Measurements from ENCODE around the gene DEFB110. TPM values are rescaled to one million over a fixed set of nuclear protein-coding genes. Genes with fewer than 3 reads are reported as not detected.

The DEFB110 gene
- total RNA-seq, 1 donor from 2014 or later, result not detected

DNA sequence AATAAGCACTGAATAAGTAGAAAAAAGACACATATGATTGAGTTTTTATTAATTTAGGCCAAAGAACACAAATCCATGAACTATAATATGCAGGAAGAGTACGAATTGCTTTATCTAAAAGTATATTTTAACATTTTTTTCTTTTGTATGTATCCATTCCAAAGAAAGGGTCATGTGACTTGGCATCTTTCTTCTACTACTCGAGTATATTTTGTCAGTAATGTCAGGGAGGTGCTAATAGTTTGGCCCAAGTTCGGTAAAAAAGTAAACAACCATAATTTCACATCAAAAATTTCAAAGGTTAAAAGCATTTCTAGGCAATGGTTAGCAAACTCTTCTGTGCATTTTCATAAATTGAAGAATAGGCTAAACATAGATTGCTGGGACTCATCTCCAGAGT is 18.7 kb downstream of the DEFB110 start:
- Mint-ChIP-seq H3K9me3 (ENCODE audit: unreplicated experiment) (no peaks in the 10 kb centered on the region), H3K27me3 (ENCODE audit: unreplicated experiment) (no peaks in the 10 kb centered on the region), H3K27ac (ENCODE audit: unreplicated experiment) (no peak overlapping the region), H3K4me1 (ENCODE audit: low read depth, unreplicated experiment) (peaks cover 2% of the 10 kb centered on the region), H3K4me3 (ENCODE audit: unreplicated experiment) (no peak overlapping the region), H3K36me3 (ENCODE audit: unreplicated experiment) (no peaks in the 10 kb centered on the region)
- TF ChIP-seq, protein P1, sequence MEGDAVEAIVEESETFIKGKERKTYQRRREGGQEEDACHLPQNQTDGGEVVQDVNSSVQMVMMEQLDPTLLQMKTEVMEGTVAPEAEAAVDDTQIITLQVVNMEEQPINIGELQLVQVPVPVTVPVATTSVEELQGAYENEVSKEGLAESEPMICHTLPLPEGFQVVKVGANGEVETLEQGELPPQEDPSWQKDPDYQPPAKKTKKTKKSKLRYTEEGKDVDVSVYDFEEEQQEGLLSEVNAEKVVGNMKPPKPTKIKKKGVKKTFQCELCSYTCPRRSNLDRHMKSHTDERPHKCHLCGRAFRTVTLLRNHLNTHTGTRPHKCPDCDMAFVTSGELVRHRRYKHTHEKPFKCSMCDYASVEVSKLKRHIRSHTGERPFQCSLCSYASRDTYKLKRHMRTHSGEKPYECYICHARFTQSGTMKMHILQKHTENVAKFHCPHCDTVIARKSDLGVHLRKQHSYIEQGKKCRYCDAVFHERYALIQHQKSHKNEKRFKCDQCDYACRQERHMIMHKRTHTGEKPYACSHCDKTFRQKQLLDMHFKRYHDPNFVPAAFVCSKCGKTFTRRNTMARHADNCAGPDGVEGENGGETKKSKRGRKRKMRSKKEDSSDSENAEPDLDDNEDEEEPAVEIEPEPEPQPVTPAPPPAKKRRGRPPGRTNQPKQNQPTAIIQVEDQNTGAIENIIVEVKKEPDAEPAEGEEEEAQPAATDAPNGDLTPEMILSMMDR (IDR thresholded peaks at IDR 0.05; ENCODE audit: partially characterized antibody, unreplicated experiment), result no peak
- no peak for DNase-seq

DNA sequence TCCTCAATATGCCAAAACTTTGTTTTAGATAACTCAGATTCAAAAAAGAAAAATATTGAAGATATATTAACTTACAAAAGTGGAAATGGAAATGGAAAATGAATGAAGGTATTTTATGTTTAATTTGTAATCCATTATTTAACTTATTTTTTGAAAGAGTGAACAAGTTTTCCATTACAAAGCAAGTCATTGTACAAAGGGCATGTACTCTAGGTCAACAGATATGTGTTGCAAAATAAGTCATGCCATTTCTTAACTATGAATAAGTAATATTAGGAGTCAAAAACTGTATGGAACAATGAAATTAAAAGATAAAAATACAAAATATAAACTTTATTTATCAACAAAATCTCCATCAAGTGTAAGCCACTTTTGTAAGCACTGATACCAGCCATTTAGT is 26.5 kb downstream of the DEFB110 start:
- Mint-ChIP-seq H3K9me3 (ENCODE audit: unreplicated experiment) (no peaks in the 10 kb centered on the region), H3K27ac (ENCODE audit: unreplicated experiment) (no peak overlapping the region), H3K36me3 (ENCODE audit: unreplicated experiment) (no peaks in the 10 kb centered on the region), H3K4me1 (ENCODE audit: low read depth, unreplicated experiment) (no peaks in the 10 kb centered on the region), H3K4me3 (ENCODE audit: unreplicated experiment) (no peak overlapping the region), H3K27me3 (ENCODE audit: unreplicated experiment) (no peaks in the 10 kb centered on the region)
- DNase-seq, result no peak
- TF ChIP-seq, protein P1 (IDR thresholded peaks at IDR 0.05; ENCODE audit: partially characterized antibody, unreplicated experiment), result no peak

DNA sequence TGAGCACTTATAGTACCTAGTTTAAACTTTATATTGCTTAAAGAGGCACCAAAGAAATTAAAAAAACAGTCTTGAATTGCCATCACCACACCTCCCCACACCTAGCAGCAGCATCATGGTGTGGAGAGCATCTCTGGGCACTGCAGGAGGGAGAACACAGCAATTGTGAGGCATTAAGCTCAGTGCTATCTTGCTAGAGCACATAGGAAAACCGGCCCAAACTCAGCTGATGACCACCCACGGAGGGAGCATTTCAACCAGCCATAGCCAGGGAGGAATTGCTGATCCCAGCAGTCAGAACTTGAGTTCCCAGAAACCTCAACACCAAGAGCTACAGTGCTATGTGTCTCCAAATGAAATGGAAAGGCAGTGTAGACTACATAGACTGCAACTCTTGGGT is 32.9 kb downstream of the DEFB110 start:
- Mint-ChIP-seq H3K27ac (ENCODE audit: unreplicated experiment) (no peak overlapping the region), H3K9me3 (ENCODE audit: unreplicated experiment) (no peaks in the 10 kb centered on the region), H3K4me1 (ENCODE audit: low read depth, unreplicated experiment) (no peaks in the 10 kb centered on the region), H3K4me3 (ENCODE audit: unreplicated experiment) (no peak overlapping the region), H3K36me3 (ENCODE audit: unreplicated experiment) (no peaks in the 10 kb centered on the region), H3K27me3 (ENCODE audit: unreplicated experiment) (no peaks in the 10 kb centered on the region)
- DNase-seq, result no peak
- TF ChIP-seq, protein P1 (IDR thresholded peaks at IDR 0.05; ENCODE audit: partially characterized antibody, unreplicated experiment), result no peak

DNA sequence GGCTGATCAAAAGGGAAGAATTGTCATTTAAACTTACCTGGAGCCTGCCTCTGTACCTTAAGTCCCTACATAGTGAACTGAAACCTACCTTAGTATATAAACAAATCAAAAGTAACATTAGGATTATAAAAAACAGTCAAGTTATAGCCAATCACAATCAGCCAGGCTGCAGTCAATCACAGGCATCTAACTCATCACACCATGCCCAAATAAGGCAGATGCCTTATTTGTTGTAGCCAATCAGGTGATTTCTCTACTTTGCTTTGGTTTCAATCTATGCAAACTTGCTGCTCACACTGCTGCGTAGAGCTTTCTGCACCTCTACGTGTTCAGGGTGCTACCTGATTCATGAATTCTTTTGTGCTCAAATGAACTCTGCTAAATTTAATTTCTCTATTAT is 34.0 kb downstream of the DEFB110 start:
- no peaks in the 10 kb centered on the region for H3K27me3 Mint-ChIP-seq (ENCODE audit: unreplicated experiment)

DNA sequence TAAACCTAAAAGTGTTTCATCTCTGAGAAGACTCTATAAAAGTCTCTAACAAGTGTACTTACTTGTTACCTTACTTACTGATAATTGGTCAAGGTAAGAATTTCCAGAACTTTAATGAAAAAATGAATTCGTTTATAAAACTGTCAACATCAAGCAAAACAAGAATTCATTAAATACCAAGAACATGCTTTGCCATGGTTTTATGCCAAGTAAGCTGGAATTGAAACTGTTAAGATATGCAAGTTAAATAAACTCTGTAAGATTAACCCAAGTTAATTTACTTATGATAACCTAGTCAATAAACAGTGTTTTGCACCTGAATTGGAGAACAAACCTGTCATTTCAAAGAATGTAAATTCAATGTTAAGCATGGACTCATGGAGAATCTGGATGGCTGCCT is 35.2 kb downstream of the DEFB110 start:
- Mint-ChIP-seq H3K4me1 (ENCODE audit: low read depth, unreplicated experiment) (no peaks in the 10 kb centered on the region), H3K27me3 (ENCODE audit: unreplicated experiment) (no peaks in the 10 kb centered on the region), H3K4me3 (ENCODE audit: unreplicated experiment) (no peak overlapping the region), H3K36me3 (ENCODE audit: unreplicated experiment) (no peaks in the 10 kb centered on the region), H3K9me3 (ENCODE audit: unreplicated experiment) (no peaks in the 10 kb centered on the region), H3K27ac (ENCODE audit: unreplicated experiment) (no peak overlapping the region)
- TF ChIP-seq, protein P1 (IDR thresholded peaks at IDR 0.05; ENCODE audit: partially characterized antibody, unreplicated experiment), result no peak
- no peak for DNase-seq

More for the DNA sequence above, 34.0 kb downstream of the DEFB110 start:
- Mint-ChIP-seq H3K36me3 (ENCODE audit: unreplicated experiment) (no peaks in the 10 kb centered on the region), H3K27ac (ENCODE audit: unreplicated experiment) (no peak overlapping the region), H3K4me3 (ENCODE audit: unreplicated experiment) (no peak overlapping the region), H3K9me3 (ENCODE audit: unreplicated experiment) (no peaks in the 10 kb centered on the region), H3K4me1 (ENCODE audit: low read depth, unreplicated experiment) (no peaks in the 10 kb centered on the region)
- TF ChIP-seq, protein P1 (IDR thresholded peaks at IDR 0.05; ENCODE audit: partially characterized antibody, unreplicated experiment), result no peak
- DNase-seq, result no peak
